HepG2 (cell line): Measurements from ENCODE around the gene ETFB. TPM values are rescaled to one million over a fixed set of nuclear protein-coding genes. Genes with fewer than 3 reads are reported as not detected.
A peak's percentile ranks its signal among the peaks of the same experiment; 100 is the strongest.

Experiments used
- EED ChIP-seq: sonication (generic); formaldehyde crosslinking; IDR thresholded peaks from 2 replicates; pipeline ENCODE4 v1.5.0; 2020; ENCODE audit warnings: mild to moderate bottlenecking, missing genetic modification reagents
- GATA4 ChIP-seq: sonication (generic); IDR thresholded peaks from 2 replicates; pipeline ENCODE4 v1.6.1; 2016; ENCODE audit warnings: antibody characterized with exemption, low read depth, borderline replicate concordance
- GATAD1 ChIP-seq: IDR thresholded peaks from 2 replicates; pipeline ENCODE4 v1.6.1; 2016; ENCODE audit warnings: missing genetic modification reagents, missing compliant biosample characterization
- GFI1 ChIP-seq: sonication (generic); formaldehyde crosslinking; IDR thresholded peaks from 2 replicates; pipeline ENCODE4 v1.5.0; 2020; ENCODE audit warnings: missing genetic modification reagents, mild to moderate bottlenecking, borderline replicate concordance
- IKZF1 ChIP-seq: fragments of 450-650 bp; IDR thresholded peaks from 2 replicates; pipeline ENCODE4 v1.7.1; 2016
- KLF11 ChIP-seq: IDR thresholded peaks from 2 replicates; pipeline ENCODE4 v1.6.1; 2016; ENCODE audit warnings: missing compliant biosample characterization
- KLF9 ChIP-seq: IDR thresholded peaks from 2 replicates; pipeline ENCODE4 v1.6.1; 2016; ENCODE audit warnings: low read depth
- MYNN ChIP-seq: sonication (generic); formaldehyde crosslinking; IDR thresholded peaks from 2 replicates; pipeline ENCODE4 v1.4.0; 2020; ENCODE audit warnings: mild to moderate bottlenecking, low read depth, missing genetic modification reagents
- RARA ChIP-seq: IDR thresholded peaks from 2 replicates; pipeline ENCODE4 v1.6.1; 2016; ENCODE audit warnings: missing genetic modification reagents, missing compliant biosample characterization
- SALL2 ChIP-seq: sonication (generic); formaldehyde crosslinking; IDR thresholded peaks from 2 replicates; pipeline ENCODE4 v1.8.1; 2023; ENCODE audit warnings: mild to moderate bottlenecking, missing genetic modification reagents, inconsistent platforms
- TARDBP ChIP-seq: sonication (generic); formaldehyde crosslinking; IDR thresholded peaks from 2 replicates; pipeline ENCODE4 v1.8.0; 2022; ENCODE audit warnings: mild to moderate bottlenecking, missing genetic modification reagents
- TGIF2 ChIP-seq: IDR thresholded peaks from 2 replicates; pipeline ENCODE4 v1.6.1; 2016; ENCODE audit warnings: control low read depth, missing compliant biosample characterization
- ZFX ChIP-seq: sonication (generic); formaldehyde crosslinking; IDR thresholded peaks from 2 replicates; pipeline ENCODE4 v1.4.0; 2020; ENCODE audit warnings: mild to moderate bottlenecking, low read depth, missing genetic modification reagents, moderate library complexity
- ZNF138 ChIP-seq: sonication (generic); formaldehyde crosslinking; IDR thresholded peaks from 2 replicates; pipeline ENCODE4 v1.5.0; 2020; ENCODE audit warnings: mild to moderate bottlenecking, low read depth, missing genetic modification reagents
- ZNF296 ChIP-seq: sonication (generic); formaldehyde crosslinking; conservative IDR thresholded peaks from 2 replicates; pipeline ENCODE4 v1.5.0; 2020; ENCODE audit warnings: mild to moderate bottlenecking, missing genetic modification reagents
- ZNF556 ChIP-seq: sonication (generic); formaldehyde crosslinking; IDR thresholded peaks from 2 replicates; pipeline ENCODE4 v1.4.0; 2020; ENCODE audit warnings: mild to moderate bottlenecking, missing genetic modification reagents, borderline replicate concordance
- ZNF563 ChIP-seq: sonication (generic); formaldehyde crosslinking; IDR thresholded peaks from 2 replicates; pipeline ENCODE4 v1.8.0; 2022; ENCODE audit warnings: mild to moderate bottlenecking, moderate library complexity, missing genetic modification reagents
- ZNF737 ChIP-seq: sonication (generic); formaldehyde crosslinking; IDR thresholded peaks from 2 replicates; pipeline ENCODE4 v1.5.0; 2020; ENCODE audit warnings: missing genetic modification reagents, mild to moderate bottlenecking, borderline replicate concordance
- polyA plus RNA-seq, 8 experiments: library from polyadenylated mRNA; depleted of rRNA in 3 of 8; stranded (reverse) in 7 of 8; unstranded in 1 of 8; fragments of >200 nt; fragmentation: Illumina TruSeq in 4 of 8; extraction: Trizol in 4 of 8; gene quantifications; 2 replicates each; pipeline versions ENCODE4 v1.2.1 to v1.2.3, GENCODE V29; 2011 to 2016; ENCODE audit warnings: low read depth in 4 of 8, missing spikeins in 1 of 8, mixed read lengths in 1 of 8; ENCODE audit not compliant: insufficient read depth in 1 of 8
- total RNA-seq, 5 experiments: library from RNA; depleted of rRNA; stranded (reverse); fragments of >200 nt; fragmentation: Illumina TruSeq; extraction: Trizol; gene quantifications; 2 replicates each; pipeline ENCODE4 v1.2.3, GENCODE V29; 2016; ENCODE audit warnings: low read depth in 1 of 5
- TF ChIP-seq, protein P1 (sequence below): sonication (generic); formaldehyde crosslinking; IDR thresholded peaks from 2 replicates; pipeline ENCODE4 v1.4.0; 2020; ENCODE audit warnings: mild to moderate bottlenecking, low read depth, missing genetic modification reagents
- TF ChIP-seq, protein P2 (sequence below): sonication (generic); formaldehyde crosslinking; IDR thresholded peaks from 2 replicates; pipeline ENCODE4 v1.9.0; 2021; ENCODE audit warnings: missing genetic modification reagents, mild to moderate bottlenecking, borderline replicate concordance
- TF ChIP-seq, protein P3 (sequence below): sonication (generic); formaldehyde crosslinking; IDR thresholded peaks from 2 replicates; pipeline ENCODE4 v1.4.0; 2020; ENCODE audit warnings: missing genetic modification reagents
- TF ChIP-seq, protein P4 (sequence below): IDR thresholded peaks from 2 replicates; pipeline ENCODE4 v1.6.1; 2016

Gene ETFB
- total and polyA plus RNA-seq, 2 of the 13 experiments (the other 11 are each of a cell fraction or from before 2014, with no cell fraction given): 678 to 1,314 TPM

DNA sequence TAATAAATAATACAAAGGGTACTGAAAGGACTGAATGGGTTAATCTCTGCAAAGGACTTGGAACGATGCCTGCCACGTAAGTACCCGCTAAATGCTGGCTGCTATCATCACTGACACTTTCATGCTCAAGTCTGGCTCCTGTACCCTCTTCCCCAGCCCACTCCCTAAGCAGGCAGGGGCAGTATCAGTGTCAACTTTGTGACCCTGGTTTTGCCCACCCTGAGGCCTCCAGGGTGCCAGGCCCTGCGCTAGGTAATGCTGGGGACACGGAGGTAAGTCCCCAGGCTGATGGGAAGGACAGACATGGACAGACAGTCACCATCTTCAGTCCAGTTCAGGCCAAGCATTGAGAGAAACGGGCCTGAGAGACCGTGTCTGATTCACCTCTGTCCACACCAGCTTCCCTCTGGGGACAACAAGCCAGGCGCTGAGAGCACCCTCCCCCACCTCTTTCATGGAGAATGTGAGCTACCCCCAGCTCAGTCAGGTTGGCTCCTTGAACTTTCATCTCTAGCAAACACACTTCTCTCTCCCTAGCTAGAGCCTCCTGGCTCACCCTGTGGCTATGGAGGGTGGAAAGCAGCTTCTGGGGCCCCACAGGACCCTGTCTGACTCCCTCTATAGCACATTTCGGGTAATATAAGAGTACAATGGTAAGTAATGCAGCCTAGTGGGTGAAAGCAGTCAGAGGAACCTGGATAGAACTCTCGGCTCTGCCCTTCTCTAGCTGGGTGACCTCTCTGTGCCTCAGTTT lies 800 bp downstream of the ETFB start (continued):
- TF ChIP-seq, protein P1, sequence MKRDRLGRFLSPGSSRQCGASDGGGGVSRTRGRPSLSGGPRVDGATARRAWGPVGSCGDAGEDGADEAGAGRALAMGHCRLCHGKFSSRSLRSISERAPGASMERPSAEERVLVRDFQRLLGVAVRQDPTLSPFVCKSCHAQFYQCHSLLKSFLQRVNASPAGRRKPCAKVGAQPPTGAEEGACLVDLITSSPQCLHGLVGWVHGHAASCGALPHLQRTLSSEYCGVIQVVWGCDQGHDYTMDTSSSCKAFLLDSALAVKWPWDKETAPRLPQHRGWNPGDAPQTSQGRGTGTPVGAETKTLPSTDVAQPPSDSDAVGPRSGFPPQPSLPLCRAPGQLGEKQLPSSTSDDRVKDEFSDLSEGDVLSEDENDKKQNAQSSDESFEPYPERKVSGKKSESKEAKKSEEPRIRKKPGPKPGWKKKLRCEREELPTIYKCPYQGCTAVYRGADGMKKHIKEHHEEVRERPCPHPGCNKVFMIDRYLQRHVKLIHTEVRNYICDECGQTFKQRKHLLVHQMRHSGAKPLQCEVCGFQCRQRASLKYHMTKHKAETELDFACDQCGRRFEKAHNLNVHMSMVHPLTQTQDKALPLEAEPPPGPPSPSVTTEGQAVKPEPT (CRISPR knock-in tag): 0 out of 2 replicates have a peak, but pooled peaks have one; percentile 18
- peak; percentile 53; the same call in 1 of the 2 replicates for TF ChIP-seq GATA4
- peak; percentile 79; the same call in 1 of the 2 replicates for TF ChIP-seq TARDBP
- TF ChIP-seq, protein P2, sequence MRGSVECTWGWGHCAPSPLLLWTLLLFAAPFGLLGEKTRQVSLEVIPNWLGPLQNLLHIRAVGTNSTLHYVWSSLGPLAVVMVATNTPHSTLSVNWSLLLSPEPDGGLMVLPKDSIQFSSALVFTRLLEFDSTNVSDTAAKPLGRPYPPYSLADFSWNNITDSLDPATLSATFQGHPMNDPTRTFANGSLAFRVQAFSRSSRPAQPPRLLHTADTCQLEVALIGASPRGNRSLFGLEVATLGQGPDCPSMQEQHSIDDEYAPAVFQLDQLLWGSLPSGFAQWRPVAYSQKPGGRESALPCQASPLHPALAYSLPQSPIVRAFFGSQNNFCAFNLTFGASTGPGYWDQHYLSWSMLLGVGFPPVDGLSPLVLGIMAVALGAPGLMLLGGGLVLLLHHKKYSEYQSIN (CRISPR knock-in tag): peak; percentile 65; the same call in 1 of the 2 replicates
- no peak for TF ChIP-seq IKZF1
- peak; percentile 66 for TF ChIP-seq ZNF737
- TF ChIP-seq, protein P3, sequence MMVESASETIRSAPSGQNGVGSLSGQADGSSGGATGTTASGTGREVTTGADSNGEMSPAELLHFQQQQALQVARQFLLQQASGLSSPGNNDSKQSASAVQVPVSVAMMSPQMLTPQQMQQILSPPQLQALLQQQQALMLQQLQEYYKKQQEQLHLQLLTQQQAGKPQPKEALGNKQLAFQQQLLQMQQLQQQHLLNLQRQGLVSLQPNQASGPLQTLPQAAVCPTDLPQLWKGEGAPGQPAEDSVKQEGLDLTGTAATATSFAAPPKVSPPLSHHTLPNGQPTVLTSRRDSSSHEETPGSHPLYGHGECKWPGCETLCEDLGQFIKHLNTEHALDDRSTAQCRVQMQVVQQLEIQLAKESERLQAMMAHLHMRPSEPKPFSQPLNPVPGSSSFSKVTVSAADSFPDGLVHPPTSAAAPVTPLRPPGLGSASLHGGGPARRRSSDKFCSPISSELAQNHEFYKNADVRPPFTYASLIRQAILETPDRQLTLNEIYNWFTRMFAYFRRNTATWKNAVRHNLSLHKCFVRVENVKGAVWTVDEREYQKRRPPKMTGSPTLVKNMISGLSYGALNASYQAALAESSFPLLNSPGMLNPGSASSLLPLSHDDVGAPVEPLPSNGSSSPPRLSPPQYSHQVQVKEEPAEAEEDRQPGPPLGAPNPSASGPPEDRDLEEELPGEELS (CRISPR knock-in tag): peak; percentile 82
- TF ChIP-seq, protein P4, sequence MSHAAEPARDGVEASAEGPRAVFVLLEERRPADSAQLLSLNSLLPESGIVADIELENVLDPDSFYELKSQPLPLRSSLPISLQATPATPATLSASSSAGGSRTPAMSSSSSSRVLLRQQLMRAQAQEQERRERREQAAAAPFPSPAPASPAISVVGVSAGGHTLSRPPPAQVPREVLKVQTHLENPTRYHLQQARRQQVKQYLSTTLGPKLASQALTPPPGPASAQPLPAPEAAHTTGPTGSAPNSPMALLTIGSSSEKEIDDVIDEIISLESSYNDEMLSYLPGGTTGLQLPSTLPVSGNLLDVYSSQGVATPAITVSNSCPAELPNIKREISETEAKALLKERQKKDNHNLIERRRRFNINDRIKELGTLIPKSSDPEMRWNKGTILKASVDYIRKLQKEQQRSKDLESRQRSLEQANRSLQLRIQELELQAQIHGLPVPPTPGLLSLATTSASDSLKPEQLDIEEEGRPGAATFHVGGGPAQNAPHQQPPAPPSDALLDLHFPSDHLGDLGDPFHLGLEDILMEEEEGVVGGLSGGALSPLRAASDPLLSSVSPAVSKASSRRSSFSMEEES (CRISPR knock-in tag): no peak; the same call in none of the 2 replicates
- TF ChIP-seq GATAD1: peak; percentile 66
- TF ChIP-seq GFI1 (CRISPR knock-in tag): 0 out of 2 replicates have a peak, but pooled peaks have one; percentile 66
- TF ChIP-seq ZNF138 (CRISPR knock-in tag): 0 out of 2 replicates have a peak, but pooled peaks have one; percentile 46
- TF ChIP-seq KLF11: 0 out of 2 replicates have a peak, but pooled peaks have one; percentile 62
- TF ChIP-seq ZNF556 (CRISPR knock-in tag): peak; percentile 67; the same call in 1 of the 2 replicates
- no peak for TF ChIP-seq MYNN (CRISPR knock-in tag)
- peak; percentile 41; the same call in 1 of the 2 replicates for TF ChIP-seq TGIF2 (CRISPR knock-in tag)
- TF ChIP-seq ZNF563 (CRISPR knock-in tag): no peak
- TF ChIP-seq EED (CRISPR knock-in tag): no peak
- TF ChIP-seq SALL2: 0 out of 2 replicates have a peak, but pooled peaks have one; percentile 8
- TF ChIP-seq RARA (CRISPR knock-in tag): peak; percentile 75
- TF ChIP-seq KLF9 (CRISPR knock-in tag): no peak
- peak; percentile 76; the same call in 1 of the 2 replicates for TF ChIP-seq ZNF296 (CRISPR knock-in tag)
- TF ChIP-seq ZFX (CRISPR knock-in tag): peak; percentile 76
